HG03159 (cell line): ENCODE measurements around the gene LPP.

Source experiments
- ATAC-seq: cut with Tn5 transposase; IDR thresholded peaks from one replicate; pipeline ENCODE4 v1.9.1; 2021; ENCODE audit warnings: mild to moderate bottlenecking, moderate library complexity; ENCODE audit not compliant: unreplicated experiment

Gene LPP

DNA sequence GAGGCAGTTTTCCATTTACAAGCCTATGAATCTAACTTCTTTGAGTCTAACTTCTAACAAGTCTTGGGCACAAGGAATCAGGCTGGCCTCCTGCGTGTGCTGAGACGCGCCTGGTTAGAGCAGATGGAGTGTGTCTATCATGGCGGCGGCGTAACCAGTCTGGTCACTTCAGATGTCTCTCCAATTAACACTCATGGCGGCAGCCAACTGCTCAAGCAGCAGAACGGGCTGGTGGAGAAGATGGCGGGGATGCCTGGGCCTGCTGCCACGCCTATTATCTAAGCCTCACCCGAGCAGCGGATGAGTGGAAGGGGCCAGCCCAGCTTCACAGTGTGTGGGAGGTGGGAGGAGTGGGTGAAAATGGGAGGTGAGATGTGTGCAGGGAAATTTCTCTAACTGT, 771.4 kb downstream of the LPP start:
- ATAC-seq, result no peak

DNA sequence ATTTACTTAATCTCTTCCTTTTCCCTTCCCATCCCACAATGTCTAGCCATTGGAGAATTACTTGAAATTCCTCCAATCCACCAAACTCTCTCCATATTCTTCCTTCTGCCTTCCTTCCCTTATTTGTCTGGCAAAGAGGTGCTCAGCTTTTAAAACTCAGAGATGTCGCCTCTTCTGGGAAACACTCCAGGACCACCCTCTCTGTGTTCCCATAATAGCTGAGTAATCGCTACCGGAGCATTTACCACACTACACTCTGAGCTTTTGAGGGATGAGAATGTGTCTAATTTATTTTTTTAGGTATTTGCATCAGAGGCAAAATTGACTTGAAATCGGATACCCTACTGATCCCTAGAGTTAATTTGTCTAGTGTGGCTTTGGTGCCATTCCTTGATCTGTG, 772.2 kb downstream of the LPP start:
- ATAC-seq, result no peak

DNA sequence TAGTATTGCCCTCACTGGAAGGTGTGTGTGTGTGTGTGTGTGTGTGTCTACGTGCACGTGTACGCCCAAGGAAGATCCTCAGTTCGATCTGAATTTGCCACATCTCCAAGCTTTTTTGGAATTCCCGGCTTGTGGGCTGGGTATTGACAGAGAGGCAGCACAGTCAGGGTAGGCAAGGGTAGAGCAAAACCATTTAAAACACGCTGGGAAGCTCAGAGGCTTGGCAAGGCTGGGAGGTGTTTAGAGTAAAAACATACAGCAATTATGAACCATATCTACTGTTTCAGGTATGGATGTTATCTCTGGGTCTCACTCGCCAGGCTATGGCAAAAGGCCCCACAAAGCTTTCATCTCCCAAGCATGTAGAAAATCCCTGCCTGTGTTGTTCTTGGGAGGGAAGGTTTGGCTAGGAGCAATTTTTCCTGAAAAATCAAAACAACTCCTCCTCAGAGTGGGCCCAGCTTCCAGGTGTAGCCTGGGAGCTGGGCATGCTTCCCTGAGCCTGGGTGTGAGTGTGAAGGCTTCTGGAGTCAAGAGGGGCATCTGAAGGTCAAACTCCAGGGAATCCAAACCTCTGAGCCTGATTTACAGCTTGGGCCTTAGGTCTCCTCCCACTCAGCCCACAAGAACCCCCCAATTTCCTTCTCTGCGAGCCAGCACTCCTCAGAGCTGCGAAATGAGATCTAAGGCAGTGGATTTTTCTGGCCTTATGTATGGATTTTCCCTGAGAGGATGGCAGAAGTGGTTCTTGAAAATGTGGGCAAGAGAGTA, 773.0 kb downstream of the LPP start:
- ATAC-seq, result no peak

DNA sequence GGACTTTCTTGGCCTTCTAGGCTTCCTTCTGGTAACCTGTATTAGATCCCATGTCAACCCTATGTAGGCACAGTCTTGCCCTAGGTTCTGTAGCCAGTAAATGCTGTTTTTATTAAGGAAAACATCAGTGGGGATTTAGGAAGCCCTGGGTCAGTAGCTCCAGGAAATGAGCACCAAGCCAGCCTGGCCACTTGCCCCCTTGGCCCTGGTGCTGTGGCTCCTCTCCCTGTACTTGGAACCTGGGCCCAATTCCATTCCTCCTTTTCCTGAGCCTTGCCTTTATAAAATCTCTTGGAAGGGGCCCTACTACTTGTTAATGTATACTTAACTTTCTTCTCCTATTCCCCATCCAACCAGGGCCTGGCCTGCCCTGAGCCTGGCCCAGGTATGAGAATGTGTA, 774.0 kb downstream of the LPP start:
- no peak for ATAC-seq

DNA sequence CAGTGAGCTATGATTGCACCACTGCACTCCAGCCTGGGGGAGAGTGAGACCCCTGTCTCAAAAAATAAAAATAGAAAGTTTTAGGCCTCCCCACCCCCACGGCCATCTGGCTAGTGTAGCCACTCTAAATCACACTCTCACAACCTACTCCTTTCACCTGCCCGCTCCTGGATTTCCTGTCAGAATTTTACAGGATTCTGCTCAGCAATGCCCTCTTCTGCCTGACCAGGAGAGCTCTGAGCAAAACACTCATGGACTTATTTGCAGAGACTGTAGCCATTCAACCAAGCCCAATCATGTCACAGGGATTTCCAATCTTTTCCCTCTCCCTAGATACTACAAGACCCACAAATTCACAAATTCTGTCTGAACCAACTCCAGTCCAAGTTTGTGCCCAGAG, 775.2 kb downstream of the LPP start:
- ATAC-seq, result no peak

DNA sequence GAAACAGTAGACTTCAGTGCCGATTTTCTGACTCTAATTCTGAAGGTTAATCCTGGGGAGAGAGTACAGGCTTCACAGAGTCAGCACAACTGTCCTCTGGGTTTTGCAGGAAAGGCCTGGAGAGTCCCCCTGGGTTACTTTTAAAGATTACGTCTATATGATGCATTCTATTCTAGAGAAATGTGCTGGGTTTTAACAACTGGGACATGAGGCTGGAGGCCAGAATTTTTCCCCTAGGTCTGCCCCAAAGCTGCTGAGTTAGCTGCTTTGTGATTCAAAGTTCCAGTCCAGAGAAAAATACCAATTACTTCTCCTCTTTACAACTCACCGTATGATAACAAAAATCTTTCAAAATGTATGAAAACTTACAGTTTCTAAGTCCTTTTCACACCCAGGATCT, 777.1 kb downstream of the LPP start:
- ATAC-seq, result no peak

DNA sequence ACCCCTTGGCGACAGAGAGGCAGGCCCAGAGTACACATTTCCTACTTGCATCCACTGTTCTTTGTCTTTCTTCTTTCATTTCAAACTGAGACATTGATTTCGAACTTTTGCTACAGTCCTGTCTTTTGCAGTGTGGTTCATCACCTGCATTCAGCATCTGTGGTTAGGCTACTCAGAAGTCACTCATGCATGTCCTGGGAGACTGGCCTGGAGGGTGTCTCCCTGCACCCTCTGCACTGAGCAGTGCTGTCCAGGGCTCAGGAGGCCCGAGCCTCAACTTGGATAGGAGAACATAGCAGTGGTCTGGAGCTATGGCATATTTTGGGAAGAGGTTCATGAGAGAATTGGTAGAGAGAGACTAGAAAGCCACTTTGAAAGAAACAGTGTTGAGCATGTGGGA, 777.6 kb downstream of the LPP start:
- ATAC-seq, result no peak

DNA sequence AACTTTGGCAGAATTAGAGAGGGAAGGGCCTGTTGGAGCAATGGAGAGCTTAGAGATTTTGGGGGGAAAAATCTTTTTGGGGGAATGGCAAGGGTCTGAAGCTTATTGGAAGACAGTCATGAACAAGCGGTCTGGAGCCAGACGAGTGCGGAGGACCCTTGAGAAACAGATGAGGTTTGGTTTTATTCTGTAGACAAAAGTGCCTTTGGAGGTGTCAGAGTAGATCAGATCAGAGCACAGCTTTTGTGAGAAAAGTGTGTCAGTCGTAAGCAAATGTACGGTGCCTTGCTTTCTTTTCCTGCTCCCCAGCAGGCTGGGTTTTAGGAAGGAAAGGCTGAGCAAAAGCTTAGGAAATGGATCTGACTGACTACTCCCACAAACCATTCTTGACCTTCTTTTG, 781.0 kb downstream of the LPP start:
- ATAC-seq, result no peak

DNA sequence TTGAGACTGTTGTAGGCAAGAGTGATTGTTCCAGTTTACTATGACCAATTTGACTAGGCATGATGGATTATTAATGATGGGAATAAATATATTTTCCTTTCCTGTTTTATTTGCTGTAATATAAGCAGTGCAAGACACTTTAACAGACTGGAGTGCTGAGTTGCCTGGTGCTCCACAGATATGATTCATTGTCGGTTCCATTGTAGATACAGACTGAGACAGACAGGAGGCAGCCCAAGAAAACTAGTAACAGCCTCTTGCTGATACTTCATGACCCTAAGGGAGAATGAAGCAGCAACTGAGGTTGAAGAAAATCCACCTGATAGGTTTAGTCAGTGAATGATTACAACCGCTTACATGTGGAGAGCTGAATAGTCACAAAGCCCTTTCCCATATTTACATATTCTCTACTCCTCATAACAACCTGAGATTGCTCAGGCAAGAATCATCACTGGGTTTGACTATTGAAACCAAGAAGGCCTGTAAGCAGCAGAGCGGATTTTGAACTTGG, 782.7 kb downstream of the LPP start:
- ATAC-seq, result no peak

DNA sequence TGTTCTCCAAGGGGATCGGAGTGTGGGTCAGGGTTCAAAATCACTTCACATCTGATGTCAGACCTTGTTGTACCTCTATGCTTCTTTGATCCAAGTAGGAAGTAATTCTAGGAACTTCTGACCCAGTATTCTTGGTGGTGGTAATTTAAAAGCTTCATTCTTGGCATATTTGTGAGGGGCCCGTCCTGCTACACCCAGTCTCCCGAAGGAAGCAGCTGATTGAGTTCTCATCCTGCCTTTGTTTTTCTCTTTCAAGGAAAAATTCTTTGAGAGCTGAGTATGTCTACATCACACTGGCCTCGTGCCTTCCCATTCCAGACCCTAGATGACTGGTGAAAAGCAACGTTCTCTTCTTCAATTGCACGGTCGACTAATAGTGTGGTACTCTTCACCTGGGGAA, 783.4 kb downstream of the LPP start:
- no peak for ATAC-seq

DNA sequence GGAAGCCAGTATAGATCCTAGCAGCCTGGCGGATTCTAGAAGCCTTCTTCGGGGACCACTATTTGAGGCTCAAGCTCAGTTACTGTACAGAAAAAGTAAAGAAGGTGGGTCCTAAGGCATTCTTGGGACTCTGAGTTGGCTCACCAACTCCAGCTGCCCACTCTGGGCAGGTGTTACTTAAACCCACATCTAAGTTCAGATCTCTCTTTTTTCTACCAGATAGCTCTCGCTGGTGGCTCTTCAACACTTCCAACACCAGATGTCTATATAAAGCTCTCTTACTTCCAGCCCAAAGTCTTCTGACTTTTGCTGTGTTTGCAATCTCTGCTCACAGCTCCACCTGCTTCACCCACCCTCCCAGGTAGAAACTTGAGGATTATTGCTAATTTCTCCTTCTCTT, 785.0 kb downstream of the LPP start:
- no peak for ATAC-seq

DNA sequence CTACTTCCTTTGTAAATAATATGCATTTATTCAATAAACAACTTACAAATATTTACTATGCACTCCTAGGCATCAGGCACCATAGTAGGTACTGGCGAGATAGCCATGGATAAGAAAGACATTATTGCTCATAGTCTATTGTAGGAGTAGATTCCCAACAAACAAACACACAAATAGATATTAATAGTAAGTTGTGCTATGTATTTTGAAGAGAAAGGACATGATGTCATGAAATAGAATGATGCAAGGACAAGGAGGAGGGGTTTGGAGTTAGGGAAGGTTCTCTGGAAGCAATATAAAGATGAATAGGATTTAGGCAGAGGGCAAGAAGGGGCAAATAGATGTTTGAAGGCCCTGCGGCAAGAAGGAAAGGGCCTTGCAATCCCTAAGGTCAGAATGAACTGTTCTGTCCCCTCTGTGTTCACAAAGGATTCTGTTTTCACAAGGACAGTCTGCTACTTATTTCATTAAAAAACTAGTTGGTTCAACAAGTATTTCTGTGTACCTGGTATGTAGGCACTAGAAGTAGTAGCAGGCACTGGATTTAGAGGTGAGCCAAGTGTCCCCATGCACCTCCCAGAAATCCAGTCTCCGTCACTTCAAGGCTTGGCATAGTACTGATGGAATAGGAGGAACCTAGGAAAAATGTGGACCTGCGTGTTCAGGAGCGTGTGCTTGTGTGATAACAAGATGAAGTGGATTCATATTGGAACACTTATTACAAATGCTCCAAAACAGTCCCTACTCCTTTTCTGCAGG, 786.0 kb downstream of the LPP start:
- ATAC-seq, result no peak
